NCI-H1417 treated with DMSO at 0.1 percent for 48 hours (cell line): ENCODE data around the gene ACY1.
"Not testable (repeated sequence)": the region's sequence is repeated elsewhere in the genome, so short reads cannot be mapped to it uniquely, and the experiment has no call there.

Experiments used
- DNase-seq: peaks from one replicate; lab custom pipeline; 2025; lab: John Stamatoyannopoulos, UW

Gene ACY1

GRCh38 chr3:52025453-52025852, 42.1 kb downstream of the ACY1 start:
- no peak for DNase-seq

- DNase-seq: no peak
Measured at GRCh38 chr3:52026041-52026440, 42.7 kb downstream of the ACY1 start.

- no peak for DNase-seq
Measured at GRCh38 chr3:52028572-52028971, 45.2 kb downstream of the ACY1 start.

- DNase-seq: no peak
Measured at GRCh38 chr3:52029053-52029452, 45.7 kb downstream of the ACY1 start.

- no peak for DNase-seq
Measured at GRCh38 chr3:52029535-52029934, 46.2 kb downstream of the ACY1 start.

GRCh38 chr3:52030714-52031310, 47.5 kb downstream of the ACY1 start:
- no peak for DNase-seq

- DNase-seq: no peak
Measured at GRCh38 chr3:52031896-52032295, 48.6 kb downstream of the ACY1 start.

GRCh38 chr3:52032702-52033408, 49.5 kb downstream of the ACY1 start:
- no peak for DNase-seq

GRCh38 chr3:52033748-52034147, 50.4 kb downstream of the ACY1 start:
- not testable (repeated sequence) for DNase-seq

GRCh38 chr3:52034212-52034611, 50.9 kb downstream of the ACY1 start:
- DNase-seq: no peak

GRCh38 chr3:52034651-52035050, 51.3 kb downstream of the ACY1 start:
- no peak for DNase-seq

- no peak for DNase-seq
Measured at GRCh38 chr3:52036222-52036694, 52.9 kb downstream of the ACY1 start.

GRCh38 chr3:52036829-52037228, 53.5 kb downstream of the ACY1 start:
- DNase-seq: no peak

- no peak for DNase-seq
Measured at GRCh38 chr3:52037291-52037690, 54.0 kb downstream of the ACY1 start.

- DNase-seq: no peak
Measured at GRCh38 chr3:52038227-52038626, 54.9 kb downstream of the ACY1 start.
